ENCODE data around the gene KRTAP10-3. TPM values are rescaled to one million over a fixed set of nuclear protein-coding genes. Genes with fewer than 3 reads are reported as not detected.

KRTAP10-3 gene
- total RNA-seq, 2 experiments from 2014 or later, result not detected

DNA sequence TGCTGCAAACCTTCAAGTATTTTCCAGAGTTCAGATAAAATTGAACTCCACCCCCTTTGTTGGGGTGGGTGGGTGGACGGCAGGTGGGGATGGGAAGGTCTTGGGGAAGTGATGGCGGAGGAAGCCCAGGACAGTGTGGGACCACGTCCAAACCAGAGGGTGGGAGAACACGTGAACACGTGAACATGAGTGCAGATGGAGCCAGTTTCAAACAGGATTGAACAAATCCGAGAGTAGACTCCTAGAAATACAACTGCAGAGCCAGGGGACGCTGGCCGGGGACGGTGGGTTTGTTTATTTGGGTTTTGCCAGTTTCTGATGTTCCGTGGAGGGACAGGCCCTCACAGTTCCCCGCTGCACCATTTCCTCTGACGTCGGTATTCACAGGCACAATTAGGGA lies 10.2 kb downstream of the KRTAP10-3 start:
- H3K36me3 Mint-ChIP-seq, result peaks cover 16% of the 10 kb centered on the region
- H3K27me3 Mint-ChIP-seq, result no peaks in the 10 kb centered on the region
- H3K27ac Mint-ChIP-seq, result no peak overlapping the region
- H3K9me3 Mint-ChIP-seq, result peaks cover 26% of the 10 kb centered on the region
- intact Hi-C loops (cut with micrococcal nuclease), result no loop called here
- peaks cover 18% of the 10 kb centered on the region for H3K4me1 Mint-ChIP-seq (ENCODE audit: low read depth)
- no peak for DNase-seq
- ChIA-PET POLR2A (no interaction called here), CTCF (no interaction called here)
- no peak overlapping the region for H3K4me3 Mint-ChIP-seq

DNA sequence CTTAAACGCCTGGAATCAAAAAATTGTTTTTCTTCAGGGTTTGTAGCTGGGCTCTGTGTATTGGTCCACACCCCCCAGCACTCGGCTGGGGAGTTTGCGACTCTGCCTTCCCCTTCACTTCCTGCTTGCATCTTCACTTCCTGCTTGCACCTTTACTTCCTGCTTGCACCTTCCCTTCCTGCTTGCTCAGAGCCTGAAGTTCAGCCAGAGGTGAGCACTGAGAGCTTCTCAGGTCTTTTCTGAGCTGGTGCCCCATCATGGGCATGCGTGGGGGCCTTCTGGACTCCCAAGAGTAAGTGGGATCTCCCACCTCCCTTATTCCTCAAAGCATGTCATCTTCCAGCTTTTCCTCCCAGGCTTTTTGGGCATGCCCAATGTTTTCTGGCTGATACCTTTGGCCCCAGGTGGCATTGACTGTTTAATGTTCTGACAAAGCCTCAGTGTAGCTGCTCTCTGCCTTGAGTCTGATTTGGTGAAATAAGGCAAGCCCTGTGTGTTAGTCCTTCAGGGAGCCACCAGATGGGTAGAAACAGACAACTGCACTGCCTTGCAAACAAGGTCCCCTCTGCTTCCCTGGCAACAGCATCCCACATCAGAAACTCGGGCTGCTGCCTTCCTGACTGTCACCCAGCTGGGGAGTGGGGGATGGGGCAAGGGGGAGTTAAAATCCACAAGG lies 10.8 kb downstream of the KRTAP10-3 start:
- H3K9me3 Mint-ChIP-seq, result peaks cover 25% of the 10 kb centered on the region
- peak overlapping the region; percentile 66 for H3K27ac Mint-ChIP-seq
- ChIA-PET CTCF (no interaction called here), POLR2A (no interaction called here)
- H3K27me3 Mint-ChIP-seq, result no peaks in the 10 kb centered on the region
- H3K4me1 Mint-ChIP-seq (ENCODE audit: low read depth), result peaks cover 18% of the 10 kb centered on the region
- H3K36me3 Mint-ChIP-seq, result peaks cover 16% of the 10 kb centered on the region
- DNase-seq, result peak; percentile 41
- intact Hi-C loops (cut with micrococcal nuclease), result no loop called here
- H3K4me3 Mint-ChIP-seq, result peak overlapping the region; percentile 33

- Mint-ChIP-seq H3K27me3 (peaks cover 1% of the 10 kb centered on the region), H3K9me3 (peaks cover 25% of the 10 kb centered on the region), H3K4me3 (no peak overlapping the region), H3K4me1 (ENCODE audit: low read depth) (peaks cover 18% of the 10 kb centered on the region), H3K27ac (no peak overlapping the region), H3K36me3 (peaks cover 16% of the 10 kb centered on the region)
- DNase-seq, result no peak
- POLR2A ChIA-PET, result no interaction called here
- CTCF ChIA-PET, result interaction anchor here (0.6 kb wide), 2 partner anchors 131 to 1608 kb away, joined by 3 to 5 read pairs; no protein-coding TSS in a partner anchor
- intact Hi-C loops (cut with micrococcal nuclease), result no loop called here
These were observed 14.0 kb downstream of the KRTAP10-3 start for GRCh38 chr21:44544566-44544965.

DNA sequence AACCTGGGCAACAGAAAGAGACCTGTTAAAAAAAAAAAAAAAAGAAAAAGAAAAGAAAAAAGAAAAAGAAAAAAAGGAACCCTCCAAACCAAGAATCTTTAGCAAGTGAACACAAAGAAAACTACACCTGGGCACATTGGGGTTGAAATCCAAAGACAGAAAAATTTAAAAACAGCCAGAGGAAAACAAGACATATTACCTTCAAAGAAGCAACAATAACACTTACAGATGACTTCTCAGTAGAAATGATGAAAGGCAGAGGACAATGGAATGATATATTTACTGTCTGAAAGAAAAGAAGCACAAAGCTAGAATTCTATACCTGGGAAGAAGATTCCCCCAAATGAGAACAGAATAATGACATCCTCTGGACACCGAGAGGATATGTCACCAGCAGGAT lies 15.9 kb downstream of the KRTAP10-3 start:
- DNase-seq, result no peak
- peaks cover 23% of the 10 kb centered on the region for H3K9me3 Mint-ChIP-seq
- CTCF ChIA-PET, result interaction anchor here (1.0 kb wide), 1 partner anchor 350 kb away, joined by 3 read pairs; no protein-coding TSS in a partner anchor
- peaks cover 1% of the 10 kb centered on the region for H3K27me3 Mint-ChIP-seq
- intact Hi-C loops (cut with micrococcal nuclease), result no loop called here
- no peak overlapping the region for H3K4me3 Mint-ChIP-seq
- peaks cover 9% of the 10 kb centered on the region for H3K4me1 Mint-ChIP-seq (ENCODE audit: low read depth)
- peaks cover 16% of the 10 kb centered on the region for H3K36me3 Mint-ChIP-seq
- POLR2A ChIA-PET, result no interaction called here
- H3K27ac Mint-ChIP-seq, result no peak overlapping the region

DNA sequence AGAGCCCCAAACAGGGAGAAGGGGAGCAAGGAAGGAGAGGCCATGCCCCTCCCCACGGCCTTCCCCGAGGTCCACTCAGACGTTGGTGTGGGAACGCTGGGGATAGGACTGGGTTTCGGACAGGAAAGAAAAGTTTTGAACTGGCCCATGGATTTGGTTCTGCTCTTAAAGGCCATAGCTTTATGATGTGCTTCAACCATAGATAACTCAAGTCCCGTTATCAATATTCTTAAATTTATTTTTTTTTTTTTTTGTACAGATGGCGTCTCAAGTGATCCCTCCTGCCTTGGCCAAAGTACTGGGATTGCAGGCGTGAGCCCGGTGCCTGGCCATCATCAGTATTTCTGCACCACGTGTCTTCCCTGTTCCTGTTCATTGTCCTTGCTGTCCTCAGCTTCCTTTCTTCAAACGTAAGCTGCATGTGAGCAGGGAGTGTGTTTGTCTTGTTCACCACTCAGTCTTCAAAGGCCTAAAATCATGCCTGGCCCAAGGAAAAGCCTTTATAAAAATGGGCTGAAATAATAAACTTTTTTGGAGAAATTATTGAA lies 17.8 kb downstream of the KRTAP10-3 start:
- H3K27me3 Mint-ChIP-seq, result peaks cover 1% of the 10 kb centered on the region
- peaks cover 6% of the 10 kb centered on the region for H3K9me3 Mint-ChIP-seq
- H3K27ac Mint-ChIP-seq, result no peak overlapping the region
- intact Hi-C loops (cut with micrococcal nuclease), result no loop called here
- peaks cover 5% of the 10 kb centered on the region for H3K36me3 Mint-ChIP-seq
- ChIA-PET CTCF (interaction anchor here (0.7 kb wide), 2 partner anchors 253 to 386 kb away, joined by 3 to 9 read pairs; no protein-coding TSS in a partner anchor), POLR2A (no interaction called here)
- H3K4me1 Mint-ChIP-seq (ENCODE audit: low read depth), result no peaks in the 10 kb centered on the region
- no peak for DNase-seq
- H3K4me3 Mint-ChIP-seq, result no peak overlapping the region

- H3K4me1 Mint-ChIP-seq (ENCODE audit: low read depth), result no peaks in the 10 kb centered on the region
- peaks cover 1% of the 10 kb centered on the region for H3K27me3 Mint-ChIP-seq
- no peak within 1 kb of the TSS for H3K4me3 Mint-ChIP-seq
- no peak for DNase-seq
- intact Hi-C loops (cut with micrococcal nuclease), result no loop called here
- no peaks in the 10 kb centered on the region for H3K36me3 Mint-ChIP-seq
- CTCF ChIA-PET, result interaction anchor here (0.7 kb wide), 1 partner anchor 254 kb away, joined by 3 read pairs; no protein-coding TSS in a partner anchor
- no peaks in the 10 kb centered on the region for H3K9me3 Mint-ChIP-seq
- POLR2A ChIA-PET, result no interaction called here
- no peak within 1 kb of the TSS for H3K27ac Mint-ChIP-seq
These were observed 18.5 kb downstream of the KRTAP10-3 start, which contains the start of gene KRTAP10-1 for GRCh38 chr21:44539991-44540666. Gene KRTAP10-1, minus strand, starts transcription at chr21:44540195. Its CDS starts 45 bp downstream, at chr21:44540150.

DNA sequence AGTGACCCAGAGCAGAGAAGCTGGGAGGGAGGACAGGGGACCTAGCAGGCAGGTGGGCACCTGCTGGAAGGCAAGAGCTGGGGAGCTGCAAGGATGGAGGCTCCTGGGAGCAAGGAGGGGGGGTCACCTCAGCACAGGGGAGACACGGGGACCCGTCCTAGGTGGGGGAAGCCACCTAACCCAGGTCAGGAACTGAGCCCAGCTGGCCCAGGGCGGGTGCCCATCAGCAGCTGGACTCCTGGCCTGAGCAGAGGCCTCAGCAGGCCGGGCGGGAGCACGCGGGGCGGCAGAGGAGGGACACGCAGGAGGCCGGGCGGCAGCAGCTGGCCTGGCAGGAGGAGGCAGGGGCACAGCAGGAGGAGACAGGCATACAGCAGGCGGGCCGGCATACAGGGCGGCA lies 19.5 kb downstream of the KRTAP10-3 start:
- Mint-ChIP-seq H3K4me3 (no peak overlapping the region), H3K9me3 (no peaks in the 10 kb centered on the region), H3K4me1 (ENCODE audit: low read depth) (no peaks in the 10 kb centered on the region), H3K36me3 (no peaks in the 10 kb centered on the region), H3K27me3 (peaks cover 1% of the 10 kb centered on the region), H3K27ac (no peak overlapping the region)
- intact Hi-C loops (cut with micrococcal nuclease), result no loop called here
- ChIA-PET CTCF (no interaction called here), POLR2A (no interaction called here)
- DNase-seq, result no peak

DNA sequence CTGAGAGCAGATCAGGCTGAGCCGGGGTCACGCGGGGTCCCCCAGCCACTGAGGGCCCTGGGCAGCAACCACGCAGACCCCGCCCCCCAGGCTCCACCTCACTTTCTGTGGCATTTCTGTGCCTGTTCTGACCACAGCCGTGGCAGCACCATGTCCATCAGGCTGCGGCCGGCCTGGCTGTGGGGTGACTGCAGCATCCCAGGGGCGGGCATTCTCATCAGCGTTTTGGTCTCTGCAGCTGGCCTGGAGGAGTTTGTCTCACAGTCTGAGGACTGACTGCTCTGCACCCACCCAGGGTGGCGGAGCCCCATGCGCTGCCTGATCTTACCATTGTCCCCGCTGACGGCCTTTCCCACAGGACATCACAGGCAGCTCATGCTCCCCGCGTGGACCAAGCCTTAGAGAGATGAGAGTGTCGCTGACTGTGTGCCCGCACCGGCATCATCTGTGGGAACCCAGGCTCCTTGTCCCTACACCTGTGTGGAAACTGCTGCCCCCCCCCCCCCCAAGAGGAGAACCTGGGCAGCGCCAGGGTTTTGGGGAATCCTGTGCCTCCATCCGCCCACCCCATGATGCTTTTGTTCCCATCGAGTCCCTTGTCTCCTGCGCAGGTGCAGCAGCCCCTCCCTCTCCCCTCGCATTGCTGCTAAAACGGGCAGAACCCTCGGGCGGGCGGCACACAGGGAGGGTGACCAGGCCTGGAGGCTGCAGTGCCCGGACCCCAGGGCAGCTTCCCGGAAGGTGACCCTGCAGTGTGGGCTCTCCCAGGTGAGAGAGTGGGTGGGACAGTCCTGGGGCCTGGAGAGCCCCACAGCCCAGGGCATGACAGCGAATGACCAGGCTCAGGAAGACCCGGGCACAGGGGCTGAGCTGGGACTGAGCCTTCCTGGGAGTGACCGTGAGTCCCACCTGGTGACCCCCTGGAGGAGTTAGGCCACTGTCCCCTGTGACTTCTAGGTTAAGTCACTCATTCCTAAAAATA lies 20.4 kb downstream of the KRTAP10-3 start:
- ChIA-PET POLR2A (no interaction called here), CTCF (no interaction called here)
- Mint-ChIP-seq H3K4me3 (no peak overlapping the region), H3K4me1 (ENCODE audit: low read depth) (no peaks in the 10 kb centered on the region), H3K27ac (no peak overlapping the region), H3K9me3 (no peaks in the 10 kb centered on the region), H3K27me3 (peaks cover 1% of the 10 kb centered on the region), H3K36me3 (no peaks in the 10 kb centered on the region)
- no peak for DNase-seq
- intact Hi-C loops (cut with micrococcal nuclease), result no loop called here

DNA sequence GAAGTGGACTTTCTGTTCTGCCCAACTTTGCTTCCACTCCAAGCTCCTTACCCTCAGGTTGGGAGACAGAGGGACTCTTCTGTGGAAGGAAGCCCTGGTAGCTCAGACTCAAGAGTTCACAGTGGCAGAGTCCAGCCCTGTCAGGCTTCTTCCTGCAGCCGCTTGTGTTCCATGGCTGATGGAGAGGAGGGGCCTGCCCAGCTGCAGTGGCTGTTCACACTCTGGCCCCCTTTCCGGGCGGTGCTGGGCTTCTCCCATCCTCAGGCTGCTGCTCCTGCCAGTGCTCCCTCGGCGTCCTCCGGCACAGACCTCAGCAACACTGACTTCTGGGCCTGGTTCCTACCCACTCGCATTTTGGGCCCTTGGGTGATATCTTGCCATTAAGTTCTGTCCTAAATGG lies 22.6 kb downstream of the KRTAP10-3 start:
- Mint-ChIP-seq H3K36me3 (no peaks in the 10 kb centered on the region), H3K9me3 (no peaks in the 10 kb centered on the region), H3K4me1 (ENCODE audit: low read depth) (no peaks in the 10 kb centered on the region), H3K4me3 (no peak overlapping the region), H3K27ac (no peak overlapping the region), H3K27me3 (peaks cover 1% of the 10 kb centered on the region)
- CTCF ChIA-PET, result interaction anchor here (0.6 to 1.0 kb wide), 2 partner anchors 25 to 32 kb away, joined by 5 to 6 read pairs; no protein-coding TSS in a partner anchor
- POLR2A ChIA-PET, result no interaction called here
- DNase-seq, result peak; percentile 3
- intact Hi-C loops (cut with micrococcal nuclease), result no loop called here

GRCh38 chr21:44534688-44535087 lies 23.9 kb downstream of the KRTAP10-3 start:
- ChIA-PET POLR2A (no interaction called here), CTCF (no interaction called here)
- Mint-ChIP-seq H3K27ac (no peak overlapping the region), H3K4me3 (no peak overlapping the region), H3K27me3 (no peaks in the 10 kb centered on the region), H3K36me3 (no peaks in the 10 kb centered on the region), H3K4me1 (ENCODE audit: low read depth) (no peaks in the 10 kb centered on the region), H3K9me3 (no peaks in the 10 kb centered on the region)
- peak; percentile 23 for DNase-seq
- intact Hi-C loops (cut with micrococcal nuclease), result no loop called here

DNA sequence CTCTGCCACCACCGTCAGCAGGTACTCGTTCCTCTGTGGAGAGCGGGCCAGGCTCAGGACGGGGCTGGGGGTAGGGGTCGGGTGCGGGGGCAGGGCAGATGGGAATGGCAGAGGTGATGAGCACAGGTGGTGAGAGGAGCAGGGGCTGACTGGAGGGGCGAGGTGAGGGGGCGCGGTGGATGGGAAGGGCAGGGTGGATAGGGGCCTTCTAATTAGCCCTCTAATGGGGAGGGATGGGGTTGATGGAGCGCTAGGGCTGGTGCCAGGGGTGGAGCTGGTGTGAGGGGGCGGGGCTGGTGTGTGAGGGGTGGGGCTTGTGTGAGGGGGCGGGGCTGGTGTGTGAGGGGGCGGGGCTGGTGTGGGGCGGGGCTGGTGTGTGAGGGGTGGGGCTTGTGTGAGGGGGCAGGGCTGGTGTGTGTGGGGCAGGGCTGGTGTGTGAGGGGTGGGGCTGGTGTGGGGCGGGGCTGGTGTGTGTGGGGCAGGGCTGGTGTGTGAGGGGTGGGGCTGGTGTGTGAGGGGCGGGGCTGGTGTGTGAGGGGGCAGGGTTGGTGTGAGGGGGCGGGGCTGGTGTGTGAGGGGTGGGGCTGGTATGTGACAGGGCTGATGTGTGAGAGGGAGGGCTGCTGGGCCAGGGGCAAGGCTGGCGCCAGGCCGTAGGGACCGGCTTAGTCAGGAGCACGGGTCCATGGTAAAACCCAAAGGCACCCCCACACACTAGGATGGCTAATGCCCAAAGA lies 24.5 kb downstream of the KRTAP10-3 start:
- POLR2A ChIA-PET, result no interaction called here

More for the DNA sequence above, 24.5 kb downstream of the KRTAP10-3 start:
- Mint-ChIP-seq H3K4me1 (ENCODE audit: low read depth) (no peaks in the 10 kb centered on the region), H3K9me3 (no peaks in the 10 kb centered on the region), H3K4me3 (no peak overlapping the region), H3K27ac (no peak overlapping the region), H3K27me3 (no peaks in the 10 kb centered on the region), H3K36me3 (no peaks in the 10 kb centered on the region)
- CTCF ChIA-PET, result no interaction called here
- intact Hi-C loops (cut with micrococcal nuclease), result no loop called here
- DNase-seq, result no peak
